ENCODE measurements around the gene SYT2. TPM values are rescaled to one million over a fixed set of nuclear protein-coding genes. Genes with fewer than 3 reads are reported as not detected.
A peak's percentile ranks its signal among the peaks of the same experiment; 100 is the strongest.
"Not testable (repeated sequence)": the region's sequence is repeated elsewhere in the genome, so short reads cannot be mapped to it uniquely, and the experiment has no call there.

SYT2 gene
- total RNA-seq, 1 experiment from 2014 or later, result not detected

GRCh38 chr1:202631076-202631923 lies 79.0 kb downstream of the SYT2 start:
- in situ Hi-C loops (cut with HindIII; ENCODE audit: low pct_unique_long_range_greater_than_20kb, low sequenced_read_pairs), result no loop called here

GRCh38 chr1:202630541-202630940 lies 79.7 kb downstream of the SYT2 start:
- no peak for DNase-seq (ENCODE audit: low read depth)
- in situ Hi-C loops (cut with HindIII; ENCODE audit: low pct_unique_long_range_greater_than_20kb, low sequenced_read_pairs), result no loop called here

More at GRCh38 chr1:202631076-202631923, 79.0 kb downstream of the SYT2 start:
- no peak for DNase-seq (ENCODE audit: low read depth)

- in situ Hi-C loops (cut with HindIII; ENCODE audit: low pct_unique_long_range_greater_than_20kb, low sequenced_read_pairs); DNase-seq (ENCODE audit: low read depth): not testable (repeated sequence)
Observed at GRCh38 chr1:202630096-202630495, 80.2 kb downstream of the SYT2 start.

GRCh38 chr1:202629257-202629811 lies 80.9 kb downstream of the SYT2 start:
- in situ Hi-C loops (cut with HindIII; ENCODE audit: low pct_unique_long_range_greater_than_20kb, low sequenced_read_pairs), result not testable (repeated sequence)

GRCh38 chr1:202628646-202629215 lies 81.5 kb downstream of the SYT2 start:
- no peak for DNase-seq (ENCODE audit: low read depth)
- in situ Hi-C loops (cut with HindIII; ENCODE audit: low pct_unique_long_range_greater_than_20kb, low sequenced_read_pairs), result no loop called here

More at GRCh38 chr1:202629257-202629811, 80.9 kb downstream of the SYT2 start:
- DNase-seq (ENCODE audit: low read depth), result not testable (repeated sequence)

GRCh38 chr1:202627841-202628565 lies 82.3 kb downstream of the SYT2 start:
- DNase-seq (ENCODE audit: low read depth), result no peak
- in situ Hi-C loops (cut with HindIII; ENCODE audit: low pct_unique_long_range_greater_than_20kb, low sequenced_read_pairs), result no loop called here

GRCh38 chr1:202627036-202627435 lies 83.2 kb downstream of the SYT2 start:
- DNase-seq (ENCODE audit: low read depth); in situ Hi-C loops (cut with HindIII; ENCODE audit: low pct_unique_long_range_greater_than_20kb, low sequenced_read_pairs): not testable (repeated sequence)

- in situ Hi-C loops (cut with HindIII; ENCODE audit: low pct_unique_long_range_greater_than_20kb, low sequenced_read_pairs), result no loop called here
- DNase-seq (ENCODE audit: low read depth), result peak; percentile 38
Observed at GRCh38 chr1:202625416-202626360, 84.6 kb downstream of the SYT2 start.

- in situ Hi-C loops (cut with HindIII; ENCODE audit: low pct_unique_long_range_greater_than_20kb, low sequenced_read_pairs), result no loop called here
- DNase-seq (ENCODE audit: low read depth), result peak; percentile 12
Observed at GRCh38 chr1:202624781-202625108, 85.5 kb downstream of the SYT2 start.

GRCh38 chr1:202624088-202624780 lies 86.0 kb downstream of the SYT2 start:
- DNase-seq (ENCODE audit: low read depth), result no peak
- in situ Hi-C loops (cut with HindIII; ENCODE audit: low pct_unique_long_range_greater_than_20kb, low sequenced_read_pairs), result no loop called here

- in situ Hi-C loops (cut with HindIII; ENCODE audit: low pct_unique_long_range_greater_than_20kb, low sequenced_read_pairs); DNase-seq (ENCODE audit: low read depth): not testable (repeated sequence)
Observed at GRCh38 chr1:202623476-202623875, 86.8 kb downstream of the SYT2 start.

GRCh38 chr1:202623075-202623474 lies 87.2 kb downstream of the SYT2 start:
- DNase-seq (ENCODE audit: low read depth), result no peak
- in situ Hi-C loops (cut with HindIII; ENCODE audit: low pct_unique_long_range_greater_than_20kb, low sequenced_read_pairs), result no loop called here

GRCh38 chr1:202622388-202622787 lies 87.9 kb downstream of the SYT2 start:
- no peak for DNase-seq (ENCODE audit: low read depth)
- in situ Hi-C loops (cut with HindIII; ENCODE audit: low pct_unique_long_range_greater_than_20kb, low sequenced_read_pairs), result no loop called here

GRCh38 chr1:202621446-202621845 lies 88.8 kb downstream of the SYT2 start:
- in situ Hi-C loops (cut with HindIII; ENCODE audit: low pct_unique_long_range_greater_than_20kb, low sequenced_read_pairs), result no loop called here
- DNase-seq (ENCODE audit: low read depth), result no peak

GRCh38 chr1:202620036-202620435 lies 90.2 kb downstream of the SYT2 start:
- DNase-seq (ENCODE audit: low read depth); in situ Hi-C loops (cut with HindIII; ENCODE audit: low pct_unique_long_range_greater_than_20kb, low sequenced_read_pairs): not testable (repeated sequence)

GRCh38 chr1:202619505-202619904 lies 90.7 kb downstream of the SYT2 start:
- in situ Hi-C loops (cut with HindIII; ENCODE audit: low pct_unique_long_range_greater_than_20kb, low sequenced_read_pairs), result no loop called here

GRCh38 chr1:202619012-202619411 lies 91.2 kb downstream of the SYT2 start:
- DNase-seq (ENCODE audit: low read depth); in situ Hi-C loops (cut with HindIII; ENCODE audit: low pct_unique_long_range_greater_than_20kb, low sequenced_read_pairs): not testable (repeated sequence)

More at GRCh38 chr1:202619505-202619904, 90.7 kb downstream of the SYT2 start:
- DNase-seq (ENCODE audit: low read depth), result no peak
